Kidney epithelial cell (primary cell): ENCODE data around the gene CUL3. TPM values are rescaled to one million over a fixed set of nuclear protein-coding genes. Genes with fewer than 3 reads are reported as not detected.

Source experiments
- DNase-seq: peaks from one replicate; pipeline ENCODE4 v3.0.0-alpha.2; 2010; ENCODE audit warnings: low read depth
- H3K27me3 ChIP-seq: 2 replicates; pipeline ENCODE4 v1.6.0; 2011; ENCODE audit warnings: low read length; ENCODE audit not compliant: control insufficient read depth, insufficient read depth
- H3K36me3 ChIP-seq: 2 replicates; pipeline ENCODE4 v1.5.1; 2011; ENCODE audit warnings: low read length; ENCODE audit not compliant: control insufficient read depth, insufficient read depth
- H3K4me3 ChIP-seq: 2 replicates; pipeline ENCODE4 v1.5.1; 2011; ENCODE audit warnings: low read depth, mild to moderate bottlenecking, control low read depth, low read length
- CTCF ChIP-seq: IDR thresholded peaks from 2 replicates; pipeline ENCODE4 v1.5.1; 2011; ENCODE audit warnings: mild to moderate bottlenecking, moderate library complexity, low read length, control low read depth, inconsistent platforms; ENCODE audit not compliant: insufficient read depth, poor library complexity, severe bottlenecking
- total RNA-seq: library from RNA; depleted of rRNA; stranded (reverse); fragments of >200 nt; gene quantifications from 2 replicates; pipeline ENCODE4 v1.2.3, GENCODE V29; 2015

Gene CUL3
- total RNA-seq, 1 donor from 2014 or later = 53.3 TPM

GRCh38 chr2:224556381-224556780 is 28.8 kb downstream of the CUL3 start:
- DNase-seq = no peak
- H3K27me3 ChIP-seq = no peaks in the 10 kb centered on the region
- no peaks in the 10 kb centered on the region for H3K36me3 ChIP-seq
- no peak for TF ChIP-seq CTCF
- no peak overlapping the region for H3K4me3 ChIP-seq

DNA sequence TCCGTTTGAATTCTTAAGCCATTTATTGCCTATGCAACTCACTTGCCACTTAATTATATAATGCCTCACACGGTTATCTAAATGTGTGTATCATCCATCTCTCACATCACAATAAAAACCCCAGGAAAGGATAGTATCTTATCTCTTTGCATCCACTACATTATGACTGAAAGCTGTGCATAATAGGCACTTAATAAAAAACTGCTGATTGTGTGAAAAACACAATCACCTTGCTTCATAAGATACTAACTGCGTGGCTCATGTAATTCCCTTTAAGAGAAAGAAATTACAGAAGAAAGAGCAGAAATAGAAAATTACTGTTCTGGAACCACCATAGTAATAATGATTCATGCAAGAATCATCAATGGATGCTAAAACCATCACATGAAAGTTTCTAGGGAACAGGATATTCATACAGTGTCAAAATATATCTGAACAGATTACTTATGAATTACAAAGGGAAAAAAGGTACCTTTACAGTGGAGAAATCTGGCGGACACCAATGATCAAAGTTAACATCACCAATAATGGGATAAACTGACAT is 29.3 kb downstream of the CUL3 start:
- H3K4me3 ChIP-seq = no peak overlapping the region
- no peak for TF ChIP-seq CTCF
- DNase-seq = no peak
- H3K36me3 ChIP-seq = no peaks in the 10 kb centered on the region
- H3K27me3 ChIP-seq = no peaks in the 10 kb centered on the region

- no peak overlapping the region for H3K4me3 ChIP-seq
- H3K36me3 ChIP-seq = no peaks in the 10 kb centered on the region
- no peak for DNase-seq
- TF ChIP-seq CTCF = no peak
- no peaks in the 10 kb centered on the region for H3K27me3 ChIP-seq
These were observed 32.4 kb downstream of the CUL3 start for GRCh38 chr2:224552771-224553170.

GRCh38 chr2:224551693-224552092 is 33.5 kb downstream of the CUL3 start:
- no peak overlapping the region for H3K4me3 ChIP-seq
- no peak for DNase-seq
- H3K36me3 ChIP-seq = no peaks in the 10 kb centered on the region
- no peaks in the 10 kb centered on the region for H3K27me3 ChIP-seq
- no peak for TF ChIP-seq CTCF

DNA sequence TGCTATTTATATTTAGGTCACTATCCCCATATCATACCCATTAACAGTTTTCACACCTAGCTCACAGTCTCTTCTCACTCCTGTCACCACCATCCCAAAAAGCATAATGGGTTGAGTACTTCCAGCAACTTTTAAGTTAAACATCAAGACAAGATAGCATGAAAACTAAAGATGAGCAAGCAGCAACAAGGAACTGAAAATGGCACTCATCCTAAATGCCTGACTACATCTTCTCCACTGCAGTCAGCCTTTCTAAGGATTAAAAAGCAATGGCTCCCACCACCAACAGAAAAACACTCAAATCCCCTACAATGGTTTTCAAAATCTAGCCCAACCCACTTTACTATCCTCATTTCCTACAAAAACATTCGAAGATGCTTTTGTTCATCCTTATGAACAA is 38.2 kb downstream of the CUL3 start:
- no peaks in the 10 kb centered on the region for H3K27me3 ChIP-seq
- no peak for TF ChIP-seq CTCF
- DNase-seq = no peak
- no peak overlapping the region for H3K4me3 ChIP-seq
- no peaks in the 10 kb centered on the region for H3K36me3 ChIP-seq

DNA sequence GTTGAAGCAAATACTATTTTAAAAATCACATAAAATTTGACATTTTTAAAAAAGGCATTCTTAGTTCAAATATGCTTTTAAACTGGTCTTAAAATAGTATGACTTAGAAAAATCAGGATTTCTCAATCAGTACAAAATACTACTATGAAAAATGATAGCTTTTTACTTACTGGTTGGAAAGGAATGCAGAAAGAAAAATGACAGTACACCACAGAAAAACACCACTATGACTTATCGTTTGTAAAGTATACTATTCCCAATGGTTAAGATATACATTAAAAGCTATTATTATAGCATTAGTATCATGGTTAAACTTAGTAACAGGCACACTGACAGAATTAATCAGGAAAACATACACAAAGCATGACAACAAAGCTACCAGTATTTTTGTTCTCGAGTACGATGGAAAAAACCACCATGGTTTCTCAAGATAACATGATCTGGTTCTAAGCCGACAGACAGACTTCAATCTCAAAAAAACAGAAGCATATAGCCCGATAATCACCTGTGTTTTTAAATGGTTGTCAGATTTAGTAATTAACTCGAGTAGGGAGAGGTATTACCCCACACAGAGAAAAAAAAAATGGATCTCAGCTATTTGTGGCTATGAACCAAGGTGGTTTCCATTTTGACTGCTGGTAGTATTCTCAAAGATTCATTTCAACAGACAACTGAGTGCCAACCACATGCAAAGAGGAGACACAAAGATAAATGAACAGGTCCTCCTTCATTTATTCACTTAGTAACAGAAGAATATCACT is 39.1 kb downstream of the CUL3 start:
- H3K27me3 ChIP-seq = no peaks in the 10 kb centered on the region
- DNase-seq = no peak
- no peaks in the 10 kb centered on the region for H3K36me3 ChIP-seq
- H3K4me3 ChIP-seq = no peak overlapping the region
- TF ChIP-seq CTCF = no peak
